AG09309 (cell line): ENCODE data around the gene P3H1.

ENCODE experiments used
- DNase-seq: peaks from one replicate; pipeline ENCODE4 v3.0.0-alpha.2; 2010; ENCODE audit warnings: low read depth
- H3K4me3 ChIP-seq: 2 replicates; pipeline ENCODE4 v1.5.1; 2011; ENCODE audit warnings: mild to moderate bottlenecking, low read depth, low read length, moderate library complexity; ENCODE audit not compliant: control insufficient read depth
- CTCF ChIP-seq: IDR thresholded peaks from 2 replicates; pipeline ENCODE4 v1.5.1; 2011; ENCODE audit warnings: mild to moderate bottlenecking, low read depth, low read length, inconsistent platforms; ENCODE audit not compliant: insufficient read depth, control insufficient read depth; ENCODE audit errors: missing control alignments

The P3H1 gene

GRCh38 chr1:42746436-42747105 lies 20.3 kb downstream of the P3H1 start:
- TF ChIP-seq CTCF: no peak
- no peak overlapping the region for H3K4me3 ChIP-seq
- DNase-seq: no peak

- no peak for TF ChIP-seq CTCF
These were observed 21.0 kb downstream of the P3H1 start for GRCh38 chr1:42745851-42746250.

GRCh38 chr1:42744148-42744413 lies 22.7 kb downstream of the P3H1 start:
- H3K4me3 ChIP-seq: no peak overlapping the region
- no peak for DNase-seq
- TF ChIP-seq CTCF: no peak

More at GRCh38 chr1:42745851-42746250, 21.0 kb downstream of the P3H1 start:
- DNase-seq: no peak
- H3K4me3 ChIP-seq: no peak overlapping the region

GRCh38 chr1:42743317-42744147 lies 23.3 kb downstream of the P3H1 start:
- no peak for TF ChIP-seq CTCF
- no peak for DNase-seq

GRCh38 chr1:42742617-42743316 lies 24.1 kb downstream of the P3H1 start:
- no peak for TF ChIP-seq CTCF
- no peak for DNase-seq
- no peak overlapping the region for H3K4me3 ChIP-seq

More at GRCh38 chr1:42743317-42744147, 23.3 kb downstream of the P3H1 start:
- no peak overlapping the region for H3K4me3 ChIP-seq

- DNase-seq: no peak
- TF ChIP-seq CTCF: no peak
- no peak overlapping the region for H3K4me3 ChIP-seq
These were observed 24.7 kb downstream of the P3H1 start for GRCh38 chr1:42742141-42742540.
